ENCODE results near the gene IPO9. TPM values are rescaled to one million over a fixed set of nuclear protein-coding genes. Genes with fewer than 3 reads are reported as not detected.

Gene IPO9
- total RNA-seq, 1 donor from 2014 or later, result 50.2 TPM

DNA sequence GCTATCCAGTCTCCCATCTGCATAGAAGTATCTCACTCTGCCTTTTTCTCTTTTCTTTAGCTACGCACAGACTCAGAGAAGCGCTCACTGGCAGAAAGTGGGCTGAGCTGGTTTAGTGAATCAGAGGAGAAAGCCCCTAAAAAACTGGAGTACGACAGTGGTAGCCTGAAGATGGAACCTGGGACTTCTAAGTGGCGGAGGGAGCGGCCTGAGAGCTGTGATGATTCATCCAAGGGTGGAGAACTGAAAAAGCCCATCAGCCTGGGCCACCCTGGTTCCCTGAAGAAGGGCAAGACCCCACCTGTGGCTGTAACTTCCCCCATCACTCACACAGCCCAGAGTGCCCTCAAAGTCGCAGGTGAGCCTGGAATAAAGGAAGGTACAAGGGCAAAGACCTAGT lies 48.0 kb upstream of the IPO9 start:
- FAIRE-seq (no peak), DNase-seq (ENCODE audit: low read depth) (no peak)
- H3K4me2 ChIP-seq (ENCODE audit: low read length), result no peak overlapping the region
- H3K4me3 ChIP-seq (ENCODE audit: insufficient read depth, low read depth, low read length), result no peak overlapping the region
- no peak overlapping the region for H2AFZ ChIP-seq (ENCODE audit: low read depth, low read length)
- no peaks in the 10 kb centered on the region for H3K9me3 Mint-ChIP-seq (ENCODE audit: unreplicated experiment)
- no peak overlapping the region for H3K27ac Mint-ChIP-seq (ENCODE audit: unreplicated experiment)
- peak overlapping the region; percentile 18 for H3K27ac ChIP-seq (ENCODE audit: low read depth, low read length)
- H3K36me3 ChIP-seq (ENCODE audit: insufficient read depth, low read length), result peaks cover 46% of the 10 kb centered on the region
- no peaks in the 10 kb centered on the region for H4K20me1 ChIP-seq (ENCODE audit: insufficient read depth, low read length)
- no peaks in the 10 kb centered on the region for H3K27me3 ChIP-seq (ENCODE audit: insufficient read depth, low read length)
- H3K4me1 ChIP-seq (ENCODE audit: insufficient read depth, low read length), result peaks cover 3% of the 10 kb centered on the region
- no peaks in the 10 kb centered on the region for H3K27me3 Mint-ChIP-seq (ENCODE audit: low read depth, unreplicated experiment)
- no peak overlapping the region for H3K4me3 Mint-ChIP-seq (ENCODE audit: unreplicated experiment)
- no peaks in the 10 kb centered on the region for H3K9me3 ChIP-seq (ENCODE audit: insufficient read depth, low read depth, low read length)
- H3K36me3 Mint-ChIP-seq (ENCODE audit: low read depth, unreplicated experiment), result peaks cover 19% of the 10 kb centered on the region
- H3K9ac ChIP-seq (ENCODE audit: low read length), result no peak overlapping the region
- H3K4me1 Mint-ChIP-seq (ENCODE audit: low read depth, unreplicated experiment), result peaks cover 11% of the 10 kb centered on the region
- no peak for TF ChIP-seq EZH2 (IDR thresholded peaks at IDR 0.05; ENCODE audit: insufficient read depth, low read length)
- TF ChIP-seq, protein P1, sequence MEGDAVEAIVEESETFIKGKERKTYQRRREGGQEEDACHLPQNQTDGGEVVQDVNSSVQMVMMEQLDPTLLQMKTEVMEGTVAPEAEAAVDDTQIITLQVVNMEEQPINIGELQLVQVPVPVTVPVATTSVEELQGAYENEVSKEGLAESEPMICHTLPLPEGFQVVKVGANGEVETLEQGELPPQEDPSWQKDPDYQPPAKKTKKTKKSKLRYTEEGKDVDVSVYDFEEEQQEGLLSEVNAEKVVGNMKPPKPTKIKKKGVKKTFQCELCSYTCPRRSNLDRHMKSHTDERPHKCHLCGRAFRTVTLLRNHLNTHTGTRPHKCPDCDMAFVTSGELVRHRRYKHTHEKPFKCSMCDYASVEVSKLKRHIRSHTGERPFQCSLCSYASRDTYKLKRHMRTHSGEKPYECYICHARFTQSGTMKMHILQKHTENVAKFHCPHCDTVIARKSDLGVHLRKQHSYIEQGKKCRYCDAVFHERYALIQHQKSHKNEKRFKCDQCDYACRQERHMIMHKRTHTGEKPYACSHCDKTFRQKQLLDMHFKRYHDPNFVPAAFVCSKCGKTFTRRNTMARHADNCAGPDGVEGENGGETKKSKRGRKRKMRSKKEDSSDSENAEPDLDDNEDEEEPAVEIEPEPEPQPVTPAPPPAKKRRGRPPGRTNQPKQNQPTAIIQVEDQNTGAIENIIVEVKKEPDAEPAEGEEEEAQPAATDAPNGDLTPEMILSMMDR (IDR thresholded peaks at IDR 0.05; ENCODE audit: insufficient read depth, low read depth, low read length), result no peak
- H3K79me2 ChIP-seq (ENCODE audit: insufficient read depth, low read length), result peaks cover 42% of the 10 kb centered on the region

DNA sequence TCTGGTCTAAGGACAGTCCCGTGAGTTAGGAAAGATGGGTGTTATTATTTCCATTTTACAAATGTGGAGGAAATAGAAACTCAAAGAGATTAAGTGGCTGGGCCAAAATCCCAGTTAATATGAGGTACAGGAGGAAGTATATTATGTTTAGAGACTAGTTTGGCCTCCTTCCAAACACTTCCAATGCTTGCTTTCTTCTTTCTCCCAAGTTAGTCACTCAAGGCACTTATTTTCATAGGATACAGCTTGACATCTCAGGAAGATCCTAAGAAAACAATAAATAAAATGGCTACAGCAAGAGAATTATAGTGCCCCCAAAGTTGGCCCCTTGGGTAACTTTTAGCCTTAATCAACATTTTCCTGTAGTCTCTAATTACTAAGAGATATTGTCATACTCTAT lies 47.5 kb upstream of the IPO9 start:
- H3K4me1 ChIP-seq (ENCODE audit: insufficient read depth, low read length), result peaks cover 3% of the 10 kb centered on the region
- no peaks in the 10 kb centered on the region for H3K9me3 Mint-ChIP-seq (ENCODE audit: unreplicated experiment)
- H3K4me3 ChIP-seq (ENCODE audit: insufficient read depth, low read depth, low read length), result no peak overlapping the region
- H3K79me2 ChIP-seq (ENCODE audit: insufficient read depth, low read length), result peaks cover 38% of the 10 kb centered on the region
- H3K36me3 Mint-ChIP-seq (ENCODE audit: low read depth, unreplicated experiment), result peaks cover 23% of the 10 kb centered on the region
- peaks cover 11% of the 10 kb centered on the region for H3K4me1 Mint-ChIP-seq (ENCODE audit: low read depth, unreplicated experiment)
- H3K27me3 ChIP-seq (ENCODE audit: insufficient read depth, low read length), result no peaks in the 10 kb centered on the region
- peak overlapping the region; percentile 18 for H3K27ac ChIP-seq (ENCODE audit: low read depth, low read length)
- no peaks in the 10 kb centered on the region for H3K9me3 ChIP-seq (ENCODE audit: insufficient read depth, low read depth, low read length)
- H3K4me3 Mint-ChIP-seq (ENCODE audit: unreplicated experiment), result no peak overlapping the region
- TF ChIP-seq, protein P1 (IDR thresholded peaks at IDR 0.05; ENCODE audit: insufficient read depth, low read depth, low read length), result no peak
- no peak for TF ChIP-seq EZH2 (IDR thresholded peaks at IDR 0.05; ENCODE audit: insufficient read depth, low read length)
- no peaks in the 10 kb centered on the region for H4K20me1 ChIP-seq (ENCODE audit: insufficient read depth, low read length)
- H3K36me3 ChIP-seq (ENCODE audit: insufficient read depth, low read length), result peaks cover 50% of the 10 kb centered on the region
- FAIRE-seq (no peak), DNase-seq (ENCODE audit: low read depth) (no peak)
- no peak overlapping the region for H2AFZ ChIP-seq (ENCODE audit: low read depth, low read length)
- no peak overlapping the region for H3K4me2 ChIP-seq (ENCODE audit: low read length)
- H3K27ac Mint-ChIP-seq (ENCODE audit: unreplicated experiment), result no peak overlapping the region
- H3K27me3 Mint-ChIP-seq (ENCODE audit: low read depth, unreplicated experiment), result no peaks in the 10 kb centered on the region
- H3K9ac ChIP-seq (ENCODE audit: low read length), result no peak overlapping the region

DNA sequence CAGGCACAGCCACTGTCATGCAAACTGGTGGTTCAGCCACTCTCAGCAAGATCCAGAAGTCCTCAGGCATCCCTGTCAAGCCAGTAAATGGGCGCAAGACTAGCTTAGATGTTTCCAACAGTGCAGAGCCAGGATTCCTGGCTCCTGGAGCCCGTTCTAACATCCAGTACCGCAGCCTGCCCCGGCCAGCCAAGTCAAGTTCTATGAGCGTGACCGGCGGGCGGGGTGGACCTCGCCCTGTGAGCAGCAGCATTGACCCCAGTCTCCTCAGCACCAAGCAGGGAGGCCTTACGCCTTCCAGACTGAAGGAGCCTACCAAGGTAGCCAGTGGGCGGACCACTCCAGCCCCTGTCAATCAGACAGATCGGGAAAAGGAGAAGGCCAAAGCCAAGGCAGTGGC lies 46.6 kb upstream of the IPO9 start:
- Mint-ChIP-seq H3K4me3 (ENCODE audit: unreplicated experiment) (no peak overlapping the region), H3K36me3 (ENCODE audit: low read depth, unreplicated experiment) (peaks cover 33% of the 10 kb centered on the region), H3K9me3 (ENCODE audit: unreplicated experiment) (no peaks in the 10 kb centered on the region), H3K27me3 (ENCODE audit: low read depth, unreplicated experiment) (no peaks in the 10 kb centered on the region), H3K4me1 (ENCODE audit: low read depth, unreplicated experiment) (peaks cover 14% of the 10 kb centered on the region), H3K27ac (ENCODE audit: unreplicated experiment) (no peak overlapping the region)
- H3K27ac ChIP-seq (ENCODE audit: low read depth, low read length), result no peak overlapping the region
- H3K9ac ChIP-seq (ENCODE audit: low read length), result no peak overlapping the region
- DNase-seq (ENCODE audit: low read depth) (no peak), FAIRE-seq (no peak)
- no peak overlapping the region for H3K4me2 ChIP-seq (ENCODE audit: low read length)
- H4K20me1 ChIP-seq (ENCODE audit: insufficient read depth, low read length), result no peaks in the 10 kb centered on the region
- H3K9me3 ChIP-seq (ENCODE audit: insufficient read depth, low read depth, low read length), result no peaks in the 10 kb centered on the region
- no peaks in the 10 kb centered on the region for H3K27me3 ChIP-seq (ENCODE audit: insufficient read depth, low read length)
- TF ChIP-seq, protein P1 (IDR thresholded peaks at IDR 0.05; ENCODE audit: insufficient read depth, low read depth, low read length), result no peak
- no peak for TF ChIP-seq EZH2 (IDR thresholded peaks at IDR 0.05; ENCODE audit: insufficient read depth, low read length)
- peaks cover 3% of the 10 kb centered on the region for H3K4me1 ChIP-seq (ENCODE audit: insufficient read depth, low read length)
- H3K4me3 ChIP-seq (ENCODE audit: insufficient read depth, low read depth, low read length), result no peak overlapping the region
- peaks cover 30% of the 10 kb centered on the region for H3K79me2 ChIP-seq (ENCODE audit: insufficient read depth, low read length)
- no peak overlapping the region for H2AFZ ChIP-seq (ENCODE audit: low read depth, low read length)
- H3K36me3 ChIP-seq (ENCODE audit: insufficient read depth, low read length), result peaks cover 60% of the 10 kb centered on the region

Measured in astrocyte (in vitro differentiated cells and primary cell).